G401.6 (cell line): Measurements from ENCODE around the gene RAB11FIP2.
A peak's percentile ranks its signal among the peaks of the same experiment; 100 is the strongest.
"Not testable (repeated sequence)": the region's sequence is repeated elsewhere in the genome, so short reads cannot be mapped to it uniquely, and the experiment has no call there.

Experiments
- FAIRE-seq: peaks from 2 replicates; lab custom pipeline; 2012; peaks lifted over from hg19 to GRCh38; lab: Jason Lieb, UNC

RAB11FIP2 gene, protein sequence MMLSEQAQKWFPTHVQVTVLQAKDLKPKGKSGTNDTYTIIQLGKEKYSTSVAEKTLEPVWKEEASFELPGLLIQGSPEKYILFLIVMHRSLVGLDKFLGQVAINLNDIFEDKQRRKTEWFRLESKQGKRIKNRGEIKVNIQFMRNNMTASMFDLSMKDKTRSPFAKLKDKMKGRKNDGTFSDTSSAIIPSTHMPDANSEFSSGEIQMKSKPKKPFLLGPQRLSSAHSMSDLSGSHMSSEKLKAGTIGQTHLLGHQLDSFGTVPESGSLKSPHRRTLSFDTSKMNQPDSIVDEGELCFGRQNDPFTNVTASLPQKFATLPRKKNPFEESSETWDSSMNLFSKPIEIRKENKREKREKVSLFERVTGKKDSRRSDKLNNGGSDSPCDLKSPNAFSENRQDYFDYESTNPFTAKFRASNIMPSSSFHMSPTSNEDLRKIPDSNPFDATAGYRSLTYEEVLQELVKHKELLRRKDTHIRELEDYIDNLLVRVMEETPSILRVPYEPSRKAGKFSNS

DNA sequence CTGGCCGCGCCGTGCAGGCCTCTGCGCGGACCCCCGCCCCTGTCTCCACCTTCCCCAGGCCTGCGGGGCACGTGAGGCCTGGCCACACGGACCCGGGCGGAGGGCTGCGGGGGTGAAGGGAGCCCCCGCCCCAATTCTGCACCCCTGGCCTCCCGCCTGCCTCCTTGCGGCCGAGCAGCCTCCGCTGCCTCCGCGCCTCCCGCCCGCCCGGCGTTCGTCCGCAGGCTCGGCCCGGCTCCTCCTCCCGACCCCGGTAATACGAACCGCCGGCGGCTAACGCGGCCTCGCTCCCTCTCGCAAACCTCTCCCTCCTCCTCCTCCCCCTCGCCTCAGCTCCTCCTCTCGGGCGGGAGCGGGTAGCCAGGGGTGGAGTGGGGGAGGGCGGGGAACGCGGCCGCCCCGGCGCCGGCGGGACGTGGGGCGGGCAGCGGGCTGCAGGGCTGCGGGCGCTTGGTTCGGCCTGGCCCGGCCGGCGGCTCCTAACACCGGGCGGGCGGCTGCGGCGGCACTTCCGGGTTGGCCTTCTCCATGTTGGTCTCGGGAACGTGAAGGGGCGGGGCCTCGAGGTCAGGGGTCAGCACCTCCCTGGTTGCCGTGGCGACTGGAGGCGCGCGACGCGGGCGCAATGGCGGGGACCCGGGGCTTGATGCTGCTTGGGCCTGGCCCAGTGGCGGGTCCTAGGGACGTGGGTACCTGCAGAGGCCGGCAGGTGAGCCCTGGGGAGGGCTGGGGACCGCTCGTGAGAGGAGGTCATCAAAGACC lies at the start of gene RAB11FIP2:
RAB11FIP2 (minus strand) TSS at position 547 of the 762 bp plus-strand sequence. CDS start 778 bp downstream, outside the sequence.
- no peak for FAIRE-seq

DNA sequence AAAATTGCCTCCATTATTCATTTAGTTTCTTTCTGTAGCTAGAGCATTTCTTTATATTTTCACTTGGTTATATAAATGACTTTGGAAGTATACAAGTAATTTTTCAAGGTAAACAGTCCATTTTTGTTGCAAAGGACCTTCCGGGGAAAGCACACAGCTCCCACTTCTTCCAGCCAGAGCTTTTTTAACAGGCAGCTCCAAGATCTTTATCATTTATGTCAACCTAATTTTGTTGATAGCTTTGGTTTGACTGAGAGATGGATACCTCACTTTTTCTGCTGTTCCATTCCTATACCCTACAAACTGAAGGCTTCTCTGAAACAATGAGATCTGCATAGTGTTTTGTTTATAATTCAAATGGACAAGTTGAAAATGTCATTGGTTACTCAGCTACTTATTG lies 49.3 kb upstream of the RAB11FIP2 start:
- no peak for FAIRE-seq

DNA sequence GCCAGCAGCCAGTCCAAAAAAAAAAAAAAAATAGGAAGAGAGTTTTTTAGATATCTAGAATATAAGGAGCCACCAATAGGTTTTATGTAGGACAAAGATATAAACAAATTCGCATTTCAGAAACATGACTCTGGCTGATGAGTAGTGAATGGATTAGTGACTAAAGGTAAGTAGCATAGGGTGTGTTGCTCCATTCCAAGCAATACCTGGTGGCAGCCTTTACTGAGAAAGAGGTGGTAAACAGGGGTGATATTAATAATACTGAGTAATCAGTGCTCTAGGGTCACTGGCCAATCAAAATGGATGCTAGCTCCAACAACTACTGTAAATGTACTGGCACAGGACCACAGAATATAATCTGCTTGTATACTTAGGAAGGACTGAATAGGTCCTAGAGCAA lies 45.5 kb upstream of the RAB11FIP2 start:
- no peak for FAIRE-seq

DNA sequence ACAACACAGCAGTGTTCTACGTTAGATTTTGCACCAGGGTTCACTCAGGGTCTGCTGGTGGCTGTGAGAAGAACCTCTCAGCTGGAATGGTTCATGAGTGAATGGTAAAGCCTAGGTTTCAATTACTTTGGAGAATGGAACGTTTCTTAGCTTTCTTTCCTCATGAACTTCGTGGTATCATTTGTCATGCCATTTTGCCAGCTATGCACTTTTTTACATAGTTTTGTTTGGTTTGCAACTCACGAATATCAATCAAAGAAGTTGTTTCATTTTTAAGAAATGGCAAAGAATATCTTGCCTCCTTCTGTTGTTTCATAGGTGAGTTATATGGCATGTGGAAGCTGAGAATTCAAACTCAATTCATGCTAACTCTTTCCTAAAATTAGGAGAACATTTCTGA lies 34.1 kb upstream of the RAB11FIP2 start:
- no peak for FAIRE-seq

DNA sequence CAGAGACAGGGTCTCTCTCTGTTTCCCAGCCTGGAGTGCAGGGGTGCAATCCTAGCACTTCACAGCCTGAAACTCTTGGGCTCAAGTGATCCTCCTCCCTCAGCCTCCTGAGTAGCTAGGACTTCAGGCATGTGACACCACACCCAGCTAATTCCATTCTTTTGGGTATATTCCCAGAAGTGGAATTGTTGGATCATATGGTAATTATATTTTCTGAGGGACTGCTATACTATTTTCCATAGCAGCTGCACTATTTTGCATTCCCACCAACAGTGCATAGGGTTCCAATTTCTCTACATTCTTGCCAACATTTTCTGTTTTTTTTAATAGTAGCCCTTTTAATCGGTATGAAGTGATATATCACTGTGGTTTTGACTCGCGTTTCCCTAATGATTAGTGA lies 30.0 kb upstream of the RAB11FIP2 start:
- no peak for FAIRE-seq

DNA sequence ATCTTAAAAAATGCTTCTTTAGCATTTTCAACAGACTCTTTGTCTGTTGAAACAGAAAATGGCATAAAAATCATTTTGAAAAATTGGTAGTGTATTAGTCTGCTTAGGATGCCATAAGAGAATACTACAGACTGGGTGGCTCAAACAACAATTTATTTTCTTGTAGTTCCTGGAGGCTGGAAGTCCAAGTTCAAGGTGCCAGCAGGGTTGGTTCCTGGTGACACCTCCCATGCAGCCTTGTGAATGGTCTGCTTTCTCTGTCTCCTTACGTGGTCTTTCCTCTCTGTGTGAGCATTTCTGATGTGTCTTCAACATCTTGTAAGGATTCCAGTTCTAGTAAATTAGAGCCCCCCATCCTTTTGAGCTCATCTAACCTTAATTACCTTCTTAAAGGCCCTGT lies 26.1 kb upstream of the RAB11FIP2 start:
- no peak for FAIRE-seq

DNA sequence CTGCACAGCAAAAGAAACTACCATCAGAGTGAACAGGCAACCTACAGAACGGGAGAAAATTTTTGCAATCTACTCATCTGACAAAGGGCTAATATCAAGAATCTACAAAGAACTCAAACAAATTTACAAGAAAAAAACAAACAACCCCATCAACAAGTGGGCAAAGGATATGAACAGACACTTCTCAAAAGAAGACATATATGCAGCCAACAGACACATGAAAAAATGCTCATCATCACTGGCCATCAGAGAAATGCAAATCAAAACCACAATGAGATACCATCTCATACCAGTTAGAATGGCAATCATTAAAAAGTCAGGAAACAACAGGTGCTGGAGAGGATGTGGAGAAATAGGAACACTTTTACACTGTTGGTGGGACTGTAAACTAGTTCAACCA lies 20.6 kb upstream of the RAB11FIP2 start:
- FAIRE-seq: not testable (repeated sequence)

DNA sequence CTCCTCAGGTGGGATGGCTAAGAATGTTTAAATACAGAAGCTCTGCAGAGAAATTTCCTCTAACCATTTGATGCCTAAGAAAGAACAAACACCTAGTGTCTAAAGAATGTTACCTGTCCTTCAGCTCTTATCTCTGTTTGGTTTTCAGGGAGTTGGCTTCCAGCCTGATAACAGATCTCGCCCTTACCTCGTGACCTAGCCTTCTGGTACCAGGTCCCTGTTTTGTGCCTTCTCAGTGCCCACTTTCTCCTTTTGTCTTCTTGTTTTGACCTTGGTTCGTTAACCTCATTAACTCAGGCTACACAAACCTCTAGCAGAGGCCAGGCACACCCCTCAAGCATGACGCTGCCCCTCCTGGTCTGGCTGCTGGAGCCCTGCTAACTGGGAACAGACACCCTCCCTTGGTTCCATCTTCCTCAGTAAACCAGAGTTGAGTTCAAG lies 16.1 kb upstream of the RAB11FIP2 start:
- FAIRE-seq: no peak

DNA sequence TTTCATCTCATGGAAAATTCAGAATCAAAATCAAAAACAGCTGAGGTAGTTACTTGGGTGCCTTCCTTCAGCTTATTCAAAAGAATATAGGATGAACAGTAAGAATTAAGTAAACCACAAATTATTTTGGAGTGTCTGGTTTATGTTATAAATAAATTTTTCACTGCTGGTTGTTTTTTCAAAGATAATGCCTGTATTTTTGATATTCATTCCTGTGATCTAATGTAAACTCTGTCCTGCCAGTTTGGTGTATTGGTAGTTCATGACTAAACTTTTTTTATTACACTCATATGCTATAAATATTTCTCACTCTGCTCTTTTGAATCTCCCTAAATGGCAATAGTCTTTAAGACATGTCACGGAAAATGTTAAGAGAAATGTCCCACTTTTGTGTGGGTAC lies 11.6 kb upstream of the RAB11FIP2 start:
- no peak for FAIRE-seq

DNA sequence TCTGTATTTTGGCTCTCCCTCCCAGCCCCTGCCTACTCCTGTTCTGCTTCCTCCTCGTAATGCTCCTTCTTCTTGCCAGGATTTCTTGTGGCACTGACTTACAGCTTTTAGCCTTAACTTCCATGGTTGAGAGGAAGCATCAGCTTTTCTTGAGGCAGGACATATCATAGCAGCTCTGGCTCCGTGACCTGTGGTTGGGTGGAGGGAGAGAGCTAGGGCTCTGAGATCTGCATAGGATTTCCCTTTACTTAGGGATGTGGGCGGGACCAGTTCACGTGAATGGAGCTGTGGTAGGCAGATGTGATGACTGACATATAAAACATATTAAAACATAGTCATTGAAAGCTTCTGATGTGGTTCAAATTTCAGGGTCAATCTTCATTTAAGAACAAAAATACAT lies 10.6 kb upstream of the RAB11FIP2 start:
- no peak for FAIRE-seq

DNA sequence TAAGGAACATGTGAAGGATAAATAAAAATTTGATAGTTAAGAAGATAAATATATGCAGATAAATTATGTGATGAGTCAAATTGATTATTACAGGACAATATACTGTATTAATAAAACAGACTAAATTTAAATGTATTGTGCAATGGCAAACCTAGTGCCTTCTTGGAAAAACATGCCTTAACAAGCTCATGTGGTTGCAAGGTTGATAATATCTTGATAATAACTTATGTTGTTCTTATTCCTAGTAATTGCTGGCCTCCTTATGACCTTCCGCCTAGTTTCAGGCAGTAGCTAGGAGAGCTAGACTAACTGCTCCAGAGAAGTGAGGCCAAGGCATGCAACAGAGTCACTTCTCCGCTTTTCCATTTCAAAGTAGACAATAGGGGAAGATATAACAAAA lies 7.6 kb upstream of the RAB11FIP2 start:
- FAIRE-seq: no peak

DNA sequence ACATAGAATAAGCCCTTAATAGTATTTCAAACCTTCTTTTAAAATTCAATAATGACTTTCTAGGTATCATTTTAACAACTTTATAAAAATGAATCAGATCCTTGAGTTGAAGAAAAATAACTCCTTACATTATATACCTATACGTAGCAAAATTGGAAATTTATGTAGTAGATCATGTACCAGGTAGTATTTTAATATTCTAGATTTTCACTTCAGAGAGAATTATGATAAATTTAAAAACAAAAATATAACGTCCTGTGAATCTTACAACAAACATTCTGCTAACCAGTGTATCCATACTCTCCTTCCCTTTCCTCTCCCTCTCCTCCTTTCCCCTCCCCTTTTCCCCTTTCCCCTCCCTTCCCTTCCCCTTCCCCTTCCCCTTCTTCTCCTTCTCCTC lies 6.1 kb upstream of the RAB11FIP2 start:
- no peak for FAIRE-seq

DNA sequence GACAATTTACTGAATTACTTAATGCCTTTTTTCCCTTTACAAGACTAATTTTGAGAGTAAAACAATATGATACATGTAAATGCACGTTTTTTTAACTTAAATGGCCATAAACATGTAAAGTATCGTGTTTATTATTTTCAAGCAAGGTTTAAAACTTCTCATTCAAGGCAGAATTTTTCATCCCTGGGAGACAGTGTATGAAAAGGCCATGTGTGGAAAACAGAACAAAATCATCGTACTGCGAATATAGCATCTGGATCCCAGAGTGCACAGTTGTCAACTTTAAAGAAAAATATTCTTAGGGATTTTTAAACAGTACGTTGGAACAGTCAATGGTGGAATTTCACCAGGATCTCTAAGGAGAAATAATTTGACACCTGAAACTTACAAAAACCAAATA lies 1.1 kb upstream of the RAB11FIP2 start:
- no peak for FAIRE-seq

DNA sequence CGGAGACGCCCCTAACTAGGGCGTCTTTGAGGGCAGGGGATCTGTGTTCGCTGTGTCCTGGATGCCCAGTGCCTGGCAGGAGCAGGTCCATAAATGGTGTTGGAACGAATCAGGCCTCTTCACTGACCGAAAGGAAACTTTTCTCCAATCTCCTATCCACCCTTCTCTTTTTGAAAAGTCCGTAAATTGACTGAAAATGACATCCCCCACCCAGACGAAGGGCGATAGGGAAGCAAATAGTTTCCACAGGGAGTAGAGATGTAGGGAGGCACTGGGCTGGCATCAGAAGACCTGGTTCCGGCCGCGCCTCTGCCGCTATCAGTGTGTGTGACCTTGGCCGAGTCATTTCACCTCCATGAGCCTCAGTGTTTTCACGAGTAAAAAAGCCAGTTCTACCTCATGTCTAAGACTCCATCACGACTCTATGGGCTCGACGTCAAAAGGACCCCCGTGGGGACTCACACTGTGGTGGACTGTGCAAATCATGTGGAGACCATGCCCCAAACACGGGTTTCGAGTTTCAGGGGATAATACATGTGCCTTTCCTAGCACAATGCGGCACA lies 497 bp upstream of the RAB11FIP2 start:
- FAIRE-seq: no peak

DNA sequence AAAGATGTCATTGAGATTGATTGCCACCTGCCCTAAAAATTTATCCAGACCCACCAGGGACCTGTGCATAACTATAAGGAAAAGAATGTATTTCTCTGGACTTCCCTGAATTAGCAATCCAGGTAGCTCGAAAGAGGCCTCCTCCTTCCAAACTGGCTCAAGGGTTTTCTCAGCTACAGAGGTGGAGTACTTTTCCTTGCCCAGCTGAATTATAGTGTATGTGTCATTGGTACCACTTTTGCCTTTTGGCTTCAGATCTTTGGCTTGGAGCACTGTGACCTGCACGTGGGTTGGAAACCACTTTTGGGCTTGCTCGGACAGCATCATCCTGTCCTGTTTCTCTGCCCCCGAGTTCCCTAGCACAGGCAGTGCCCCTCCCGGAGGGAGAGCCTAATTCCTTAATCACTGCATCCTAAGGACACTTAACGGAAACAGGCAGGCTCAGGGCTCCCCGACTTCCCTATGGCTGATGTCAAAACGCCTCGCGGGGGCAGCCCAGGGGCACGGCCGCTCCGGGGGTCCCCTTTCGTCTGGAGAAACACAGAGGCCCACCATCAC lies 825 bp downstream of the RAB11FIP2 start:
- FAIRE-seq: no peak

DNA sequence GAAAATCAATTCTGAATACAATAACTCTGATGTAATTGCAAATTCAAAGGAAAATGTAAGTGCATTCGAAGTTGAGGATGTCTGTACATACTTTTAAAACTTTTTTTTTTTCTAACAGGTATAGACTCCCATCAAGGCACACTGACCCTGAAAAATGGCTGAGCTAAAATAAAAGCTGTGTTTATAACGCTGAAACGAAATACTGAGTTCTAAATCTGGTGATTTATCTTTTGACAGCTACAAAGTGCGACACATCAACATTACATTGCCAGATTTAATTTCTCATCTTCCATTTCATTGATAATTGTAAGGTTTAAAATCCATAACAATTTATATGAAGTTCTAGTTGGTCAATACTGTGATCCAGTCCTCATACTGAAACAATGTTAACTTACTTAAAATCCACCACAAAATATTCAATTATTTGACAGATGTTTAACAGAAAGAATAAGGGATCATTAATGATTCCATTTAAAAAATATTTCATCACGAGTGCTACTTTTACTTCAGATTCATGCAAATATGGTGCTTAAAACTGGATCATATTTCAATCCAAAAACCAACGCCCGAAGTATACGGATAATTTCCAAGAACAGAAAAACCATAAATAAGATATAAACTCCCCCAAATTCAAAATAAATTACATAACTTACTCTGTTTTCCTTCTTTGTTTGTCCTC lies 1.4 kb downstream of the RAB11FIP2 start:
- FAIRE-seq: peak; percentile 60

DNA sequence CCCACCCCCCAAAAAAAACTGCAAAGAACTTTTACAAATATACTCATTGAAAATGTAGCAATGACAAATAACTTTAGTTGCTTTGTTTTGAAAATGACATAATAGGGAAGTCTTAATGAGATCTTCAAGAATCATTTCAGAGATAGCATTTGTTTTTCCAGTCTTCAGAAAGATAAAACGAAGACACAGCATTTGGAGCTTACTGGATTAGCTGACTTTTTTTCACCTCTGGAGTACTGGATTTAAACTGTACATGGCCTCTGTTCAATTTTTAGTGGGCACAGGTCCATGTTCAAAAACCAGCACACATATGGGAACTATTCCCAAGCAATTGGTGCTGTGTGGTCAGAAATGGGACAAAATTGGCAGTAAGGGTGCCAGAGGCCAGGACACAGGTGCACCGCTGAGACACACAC lies 3.9 kb downstream of the RAB11FIP2 start:
- no peak for FAIRE-seq

DNA sequence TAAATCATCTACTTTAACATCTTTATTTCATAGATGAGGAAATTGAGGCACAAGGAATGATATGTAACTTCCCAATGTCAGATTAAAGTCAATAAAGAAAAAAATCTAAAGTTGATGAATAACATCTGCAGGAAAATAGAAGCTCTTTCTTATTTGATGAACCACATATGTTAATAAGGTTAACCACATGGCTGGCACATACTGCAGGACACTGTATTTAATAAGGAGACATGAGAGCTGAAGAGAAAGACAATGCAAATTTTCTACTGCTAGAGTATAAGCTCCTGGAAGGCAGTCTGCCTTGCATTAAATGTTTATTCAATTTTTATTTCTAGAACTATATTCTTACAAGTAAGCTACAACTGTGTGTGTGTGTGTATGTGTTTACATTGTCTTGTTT lies 4.4 kb downstream of the RAB11FIP2 start:
- no peak for FAIRE-seq

DNA sequence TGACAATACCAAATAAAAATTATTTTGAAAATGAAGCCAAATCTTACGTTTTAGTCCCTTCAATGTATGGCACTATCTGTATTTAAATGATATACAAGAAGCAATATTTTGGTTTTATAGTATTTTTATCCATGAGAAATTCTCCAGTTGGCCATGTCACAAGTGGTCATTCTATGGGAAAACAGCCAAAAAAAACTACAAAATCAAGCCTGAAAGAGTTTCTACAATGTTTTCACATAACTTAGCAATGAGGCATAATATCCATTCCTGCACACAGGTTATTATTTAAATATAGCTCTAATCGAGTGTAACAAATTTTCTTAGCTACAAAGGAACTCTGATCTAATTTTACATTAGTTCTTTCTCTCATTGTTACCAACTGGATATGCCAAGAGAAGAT lies 5.4 kb downstream of the RAB11FIP2 start:
- FAIRE-seq: no peak

DNA sequence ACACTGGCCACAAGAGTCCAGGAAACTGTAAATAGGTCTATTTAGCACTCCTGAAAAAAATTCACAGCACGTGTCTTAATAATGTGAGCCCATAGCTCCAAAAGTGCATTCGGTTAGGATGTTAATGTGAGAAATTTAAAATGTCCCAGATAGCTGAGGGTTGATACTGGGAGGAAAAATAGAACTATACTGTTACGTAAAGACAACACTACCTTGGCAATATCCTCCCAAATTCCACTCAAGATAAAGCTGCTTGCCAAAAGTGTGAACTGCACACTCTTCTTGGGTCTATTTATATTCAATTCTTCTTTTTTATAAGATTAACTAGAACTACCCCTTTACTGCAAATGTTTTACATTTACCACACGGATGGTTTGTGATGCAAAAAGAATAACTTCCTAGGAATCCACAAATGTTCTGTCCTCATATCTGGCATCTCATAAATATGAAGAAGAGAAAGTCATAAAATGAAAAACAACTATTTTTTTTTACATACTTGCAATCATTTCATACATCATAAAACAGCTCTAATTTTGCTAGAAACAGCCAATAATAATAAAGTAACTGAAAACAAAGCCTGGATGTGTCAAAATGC lies 10.4 kb downstream of the RAB11FIP2 start:
- FAIRE-seq: no peak

DNA sequence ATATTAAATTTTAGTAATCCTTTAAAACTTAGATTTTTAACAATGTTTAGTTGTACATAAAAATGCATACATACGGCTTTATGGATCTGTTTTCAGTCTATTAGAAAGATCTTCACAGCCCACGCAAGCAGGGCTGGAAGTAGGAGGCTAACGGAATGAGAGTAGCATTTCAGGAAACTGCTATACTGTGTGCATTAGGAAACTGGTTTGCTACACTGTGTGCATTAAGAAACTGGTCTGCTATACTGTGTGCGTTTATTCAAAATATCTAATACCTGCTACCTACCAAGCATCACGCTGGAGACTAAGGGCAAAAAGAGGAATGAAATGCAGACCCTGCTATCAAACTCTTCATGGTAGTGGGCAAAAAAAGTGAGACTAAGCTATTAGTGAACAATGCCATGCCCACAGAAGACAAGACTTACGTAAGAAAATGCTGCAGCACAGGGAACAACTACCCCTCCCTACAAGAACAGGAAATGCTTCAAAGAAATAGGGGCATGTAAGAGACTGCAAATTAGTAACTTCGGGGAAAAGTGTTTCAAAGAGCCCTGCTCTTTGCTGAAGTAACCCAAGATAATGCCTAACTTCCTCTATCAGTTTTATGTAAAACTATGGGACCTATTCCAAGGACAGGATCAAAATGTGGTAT lies 11.3 kb downstream of the RAB11FIP2 start:
- no peak for FAIRE-seq
